KMS-11 (cell line): ENCODE results near the gene NTM.
"Not testable (repeated sequence)": the region's sequence is repeated elsewhere in the genome, so short reads cannot be mapped to it uniquely, and the experiment has no call there.

Experiments used
- H2AFZ ChIP-seq: fragments of 200-600 bp; sonication (generic); 2 replicates; pipeline ENCODE4 v1.6.1; 2016; ENCODE audit warnings: antibody characterized with exemption, mixed run types, low read depth
- H3K27ac ChIP-seq: fragments of 200-600 bp; sonication (generic); 2 replicates; pipeline ENCODE4 v1.6.1; 2016; ENCODE audit warnings: mild to moderate bottlenecking, mixed run types
- H3K27me3 ChIP-seq: fragments of 200-600 bp; sonication (generic); 2 replicates; pipeline ENCODE4 v1.6.1; 2017; ENCODE audit warnings: mild to moderate bottlenecking, low read depth, mixed run types, moderate library complexity; ENCODE audit not compliant: insufficient read depth
- H3K36me3 ChIP-seq: fragments of 200-600 bp; sonication (generic); 2 replicates; pipeline ENCODE4 v1.6.1; 2017; ENCODE audit warnings: mild to moderate bottlenecking, mixed run types; ENCODE audit not compliant: insufficient read depth
- H3K4me1 ChIP-seq: fragments of 200-600 bp; sonication (generic); 2 replicates; pipeline ENCODE4 v1.6.1; 2016; ENCODE audit warnings: mild to moderate bottlenecking, low read depth, mixed run types; ENCODE audit not compliant: poor library complexity, severe bottlenecking
- H3K4me2 ChIP-seq: fragments of 200-600 bp; sonication (generic); 2 replicates; pipeline ENCODE4 v1.7.0; 2016; ENCODE audit warnings: mild to moderate bottlenecking, mixed run types
- H3K4me3 ChIP-seq: fragments of 200-600 bp; sonication (generic); IDR thresholded peaks from 2 replicates; pipeline ENCODE4 v1.6.1; 2017; ENCODE audit warnings: low read depth, low read length, mixed read lengths; ENCODE audit not compliant: insufficient read depth
- H3K79me2 ChIP-seq: fragments of 200-600 bp; sonication (generic); 2 replicates; pipeline ENCODE4 v1.6.1; 2016; ENCODE audit warnings: low read depth, mixed run types; ENCODE audit not compliant: insufficient read depth
- H3K9ac ChIP-seq: fragments of 200-600 bp; sonication (generic); 2 replicates; pipeline ENCODE4 v1.6.1; 2016; ENCODE audit warnings: mild to moderate bottlenecking, mixed run types
- H4K20me1 ChIP-seq: fragments of 200-600 bp; sonication (generic); 2 replicates; pipeline ENCODE4 v1.6.1; 2016; ENCODE audit warnings: mild to moderate bottlenecking, mixed run types; ENCODE audit not compliant: insufficient read depth
- CTCF ChIP-seq: fragments of 200-600 bp; sonication (generic); conservative IDR thresholded peaks from 2 replicates; pipeline ENCODE4 v1.6.1; 2017; ENCODE audit warnings: low read depth, mild to moderate bottlenecking, antibody characterized with exemption, low read length, moderate library complexity, mixed read lengths

The NTM gene

GRCh38 chr11:131910523-131911387 lies 540.3 kb downstream of the NTM start:
- Histone ChIP-seq H3K9ac (no peak overlapping the region), H3K4me2 (no peak overlapping the region), H2AFZ (no peak overlapping the region), H3K36me3 (no peaks in the 10 kb centered on the region), H3K27me3 (no peaks in the 10 kb centered on the region), H3K4me3 (no peak overlapping the region), H3K79me2 (no peaks in the 10 kb centered on the region), H3K4me1 (no peaks in the 10 kb centered on the region), H3K27ac (no peak overlapping the region), H4K20me1 (no peaks in the 10 kb centered on the region)
- no peak for TF ChIP-seq CTCF

GRCh38 chr11:131911388-131912032 lies 541.1 kb downstream of the NTM start:
- H3K79me2 ChIP-seq, H4K20me1 ChIP-seq, H3K4me1 ChIP-seq, H3K4me2 ChIP-seq, H3K4me3 ChIP-seq, H2AFZ ChIP-seq, H3K27me3 ChIP-seq, H3K27ac ChIP-seq, H3K36me3 ChIP-seq, H3K9ac ChIP-seq: not testable (repeated sequence)

- TF ChIP-seq CTCF = no peak
- Histone ChIP-seq H3K4me3 (no peak overlapping the region), H3K9ac (no peak overlapping the region)
Observed at GRCh38 chr11:131912134-131912533, 541.7 kb downstream of the NTM start.

GRCh38 chr11:131913267-131913666 lies 542.9 kb downstream of the NTM start:
- H3K4me2 ChIP-seq = no peak overlapping the region
- no peak for TF ChIP-seq CTCF
- H3K27me3 ChIP-seq = no peaks in the 10 kb centered on the region
- no peak overlapping the region for H3K9ac ChIP-seq
- H4K20me1 ChIP-seq = no peaks in the 10 kb centered on the region
- H3K36me3 ChIP-seq = no peaks in the 10 kb centered on the region
- H3K4me3 ChIP-seq = no peak overlapping the region
- H2AFZ ChIP-seq = no peak overlapping the region
- no peak overlapping the region for H3K27ac ChIP-seq
- H3K79me2 ChIP-seq = no peaks in the 10 kb centered on the region
- H3K4me1 ChIP-seq = no peaks in the 10 kb centered on the region

More at GRCh38 chr11:131912134-131912533, 541.7 kb downstream of the NTM start:
- Histone ChIP-seq H3K4me1 (no peaks in the 10 kb centered on the region), H4K20me1 (no peaks in the 10 kb centered on the region), H3K36me3 (no peaks in the 10 kb centered on the region), H2AFZ (no peak overlapping the region), H3K27me3 (no peaks in the 10 kb centered on the region), H3K79me2 (no peaks in the 10 kb centered on the region), H3K27ac (no peak overlapping the region), H3K4me2 (no peak overlapping the region)

GRCh38 chr11:131914361-131914774 lies 544.0 kb downstream of the NTM start:
- H2AFZ ChIP-seq = no peak overlapping the region
- no peaks in the 10 kb centered on the region for H3K36me3 ChIP-seq
- TF ChIP-seq CTCF = no peak
- H3K4me1 ChIP-seq = no peaks in the 10 kb centered on the region
- no peaks in the 10 kb centered on the region for H3K27me3 ChIP-seq
- H4K20me1 ChIP-seq = no peaks in the 10 kb centered on the region
- no peak overlapping the region for H3K4me2 ChIP-seq
- H3K4me3 ChIP-seq = no peak overlapping the region
- no peak overlapping the region for H3K27ac ChIP-seq
- no peaks in the 10 kb centered on the region for H3K79me2 ChIP-seq
- no peak overlapping the region for H3K9ac ChIP-seq
